ENCODE data around the gene MUC5B. TPM values are rescaled to one million over a fixed set of nuclear protein-coding genes. Genes with fewer than 3 reads are reported as not detected.

The MUC5B gene
- total and polyA plus RNA-seq, 2 donors (not counting 1 experiment from before 2014, with no cell fraction given) = not detected

GRCh38 chr11:1234054-1234720, 11.3 kb downstream of the MUC5B start:
- 80% methylated on average over 15 of the region's 22 CpGs for WGBS (ENCODE audit: insufficient coverage)
- DNase-seq = no peak

GRCh38 chr11:1234771-1235305, 12.0 kb downstream of the MUC5B start:
- H3K27me3 Mint-ChIP-seq = no peaks in the 10 kb centered on the region
- no peak overlapping the region for H3K4me3 Mint-ChIP-seq
- ATAC-seq (ENCODE audit: low read depth) = no peak

More at GRCh38 chr11:1234054-1234720, 11.3 kb downstream of the MUC5B start:
- Histone ChIP-seq H3K9ac (ENCODE audit: low read length) (no peak overlapping the region), H3K4me3 (ENCODE audit: control extremely low read depth in 1 of 5, extremely low read depth in 1 of 5, insufficient read depth in 1 of 5, low read depth in 2 of 5, low read length in 4 of 5) (no peak overlapping the region), H3K36me3 (replicated peaks in 1 of 2; ENCODE audit: control extremely low read depth in 1 of 2, control insufficient read depth in 1 of 2, extremely low read depth in 1 of 2, insufficient read depth in 2 of 2, low read length in 1 of 2) (no peaks in the 10 kb centered on the region), H2AFZ (ENCODE audit: insufficient read depth, low read depth, low read length, poor library complexity, severe bottlenecking) (no peak overlapping the region), H3K27me3 (replicated peaks in 1 of 4; ENCODE audit: control extremely low read depth in 1 of 4, control insufficient read depth in 3 of 4, insufficient read depth in 4 of 4, low read length in 3 of 4) (no peaks in the 10 kb centered on the region), H3K79me2 (ENCODE audit: control insufficient read depth, insufficient read depth, low read length) (no peaks in the 10 kb centered on the region), H3K27ac (ENCODE audit: low read length in 2 of 2) (no peak overlapping the region), H4K20me1 (ENCODE audit: control insufficient read depth, insufficient read depth, low read length, poor library complexity, severe bottlenecking) (no peaks in the 10 kb centered on the region), H3K4me2 (replicated peaks; ENCODE audit: low read depth, low read length, poor library complexity, severe bottlenecking) (no peak overlapping the region), H3K4me1 (ENCODE audit: control insufficient read depth in 2 of 2, insufficient read depth in 2 of 2, low read length in 2 of 2) (no peaks in the 10 kb centered on the region), H3K9me3 (ENCODE audit: control extremely low read depth in 1 of 3, control insufficient read depth in 2 of 3, insufficient read depth in 1 of 3, low read length in 2 of 3) (no peaks in the 10 kb centered on the region)
- POLR2A ChIA-PET = no interaction called here
- Mint-ChIP-seq H3K4me3 (no peak overlapping the region), H3K4me1 (no peaks in the 10 kb centered on the region), H3K9me3 (ENCODE audit: insufficient read depth) (no peaks in the 10 kb centered on the region), H3K27ac (no peak overlapping the region), H3K27me3 (no peaks in the 10 kb centered on the region)
- no peak for ATAC-seq (ENCODE audit: low read depth)
- intact Hi-C loops (cut with micrococcal nuclease) = no loop called here
- CTCF ChIA-PET = no interaction called here
- no peak for TF ChIP-seq EZH2 (IDR thresholded peaks at IDR 0.05; ENCODE audit: borderline replicate concordance, insufficient read depth, low read depth, low read length, poor library complexity, severe bottlenecking)
- TF ChIP-seq, protein P1, sequence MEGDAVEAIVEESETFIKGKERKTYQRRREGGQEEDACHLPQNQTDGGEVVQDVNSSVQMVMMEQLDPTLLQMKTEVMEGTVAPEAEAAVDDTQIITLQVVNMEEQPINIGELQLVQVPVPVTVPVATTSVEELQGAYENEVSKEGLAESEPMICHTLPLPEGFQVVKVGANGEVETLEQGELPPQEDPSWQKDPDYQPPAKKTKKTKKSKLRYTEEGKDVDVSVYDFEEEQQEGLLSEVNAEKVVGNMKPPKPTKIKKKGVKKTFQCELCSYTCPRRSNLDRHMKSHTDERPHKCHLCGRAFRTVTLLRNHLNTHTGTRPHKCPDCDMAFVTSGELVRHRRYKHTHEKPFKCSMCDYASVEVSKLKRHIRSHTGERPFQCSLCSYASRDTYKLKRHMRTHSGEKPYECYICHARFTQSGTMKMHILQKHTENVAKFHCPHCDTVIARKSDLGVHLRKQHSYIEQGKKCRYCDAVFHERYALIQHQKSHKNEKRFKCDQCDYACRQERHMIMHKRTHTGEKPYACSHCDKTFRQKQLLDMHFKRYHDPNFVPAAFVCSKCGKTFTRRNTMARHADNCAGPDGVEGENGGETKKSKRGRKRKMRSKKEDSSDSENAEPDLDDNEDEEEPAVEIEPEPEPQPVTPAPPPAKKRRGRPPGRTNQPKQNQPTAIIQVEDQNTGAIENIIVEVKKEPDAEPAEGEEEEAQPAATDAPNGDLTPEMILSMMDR (IDR thresholded peaks at IDR 0.05) = no peak

More at GRCh38 chr11:1234771-1235305, 12.0 kb downstream of the MUC5B start:
- no peak for DNase-seq
- Histone ChIP-seq H4K20me1 (ENCODE audit: control insufficient read depth, insufficient read depth, low read length, poor library complexity, severe bottlenecking) (no peaks in the 10 kb centered on the region), H3K4me2 (replicated peaks; ENCODE audit: low read depth, low read length, poor library complexity, severe bottlenecking) (no peak overlapping the region), H3K4me1 (ENCODE audit: control insufficient read depth in 2 of 2, insufficient read depth in 2 of 2, low read length in 2 of 2) (no peaks in the 10 kb centered on the region), H3K27me3 (replicated peaks in 1 of 4; ENCODE audit: control extremely low read depth in 1 of 4, control insufficient read depth in 3 of 4, insufficient read depth in 4 of 4, low read length in 3 of 4) (no peaks in the 10 kb centered on the region), H3K9ac (ENCODE audit: low read length) (no peak overlapping the region), H3K36me3 (replicated peaks in 1 of 2; ENCODE audit: control extremely low read depth in 1 of 2, control insufficient read depth in 1 of 2, extremely low read depth in 1 of 2, insufficient read depth in 2 of 2, low read length in 1 of 2) (no peaks in the 10 kb centered on the region), H3K4me3 (ENCODE audit: control extremely low read depth in 1 of 5, extremely low read depth in 1 of 5, insufficient read depth in 1 of 5, low read depth in 2 of 5, low read length in 4 of 5) (no peak overlapping the region), H3K79me2 (ENCODE audit: control insufficient read depth, insufficient read depth, low read length) (no peaks in the 10 kb centered on the region), H3K27ac (ENCODE audit: low read length in 2 of 2) (no peak overlapping the region), H2AFZ (ENCODE audit: insufficient read depth, low read depth, low read length, poor library complexity, severe bottlenecking) (no peak overlapping the region), H3K9me3 (ENCODE audit: control extremely low read depth in 1 of 3, control insufficient read depth in 2 of 3, insufficient read depth in 1 of 3, low read length in 2 of 3) (no peaks in the 10 kb centered on the region)
- Mint-ChIP-seq H3K4me1 (no peaks in the 10 kb centered on the region), H3K9me3 (ENCODE audit: insufficient read depth) (no peaks in the 10 kb centered on the region), H3K27ac (no peak overlapping the region)
- intact Hi-C loops (cut with micrococcal nuclease) = no loop called here
- ChIA-PET CTCF (no interaction called here), POLR2A (no interaction called here)
- WGBS (ENCODE audit: insufficient coverage) = 89% methylated on average over 21 of the region's 23 CpGs
- no peak for TF ChIP-seq EZH2 (IDR thresholded peaks at IDR 0.05; ENCODE audit: borderline replicate concordance, insufficient read depth, low read depth, low read length, poor library complexity, severe bottlenecking)
- TF ChIP-seq, protein P1 (IDR thresholded peaks at IDR 0.05) = no peak

Measured in B cell (primary cell).